Fibroblast of mammary gland (primary cell): Measurements from ENCODE around the gene UNC5A.

ENCODE experiments used
- DNase-seq: peaks from one replicate; pipeline ENCODE4 v3.0.0-alpha.2; 2010; ENCODE audit warnings: low read depth
- H3K4me3 ChIP-seq: 2 replicates; pipeline ENCODE4 v1.5.1; 2011; ENCODE audit warnings: low read depth, mild to moderate bottlenecking, low read length, moderate library complexity; ENCODE audit not compliant: control insufficient read depth
- CTCF ChIP-seq: conservative IDR thresholded peaks from 2 replicates; pipeline ENCODE4 v1.5.1; 2011; ENCODE audit warnings: low read depth, low read length, inconsistent platforms; ENCODE audit not compliant: control insufficient read depth, insufficient read depth

The UNC5A gene

DNA sequence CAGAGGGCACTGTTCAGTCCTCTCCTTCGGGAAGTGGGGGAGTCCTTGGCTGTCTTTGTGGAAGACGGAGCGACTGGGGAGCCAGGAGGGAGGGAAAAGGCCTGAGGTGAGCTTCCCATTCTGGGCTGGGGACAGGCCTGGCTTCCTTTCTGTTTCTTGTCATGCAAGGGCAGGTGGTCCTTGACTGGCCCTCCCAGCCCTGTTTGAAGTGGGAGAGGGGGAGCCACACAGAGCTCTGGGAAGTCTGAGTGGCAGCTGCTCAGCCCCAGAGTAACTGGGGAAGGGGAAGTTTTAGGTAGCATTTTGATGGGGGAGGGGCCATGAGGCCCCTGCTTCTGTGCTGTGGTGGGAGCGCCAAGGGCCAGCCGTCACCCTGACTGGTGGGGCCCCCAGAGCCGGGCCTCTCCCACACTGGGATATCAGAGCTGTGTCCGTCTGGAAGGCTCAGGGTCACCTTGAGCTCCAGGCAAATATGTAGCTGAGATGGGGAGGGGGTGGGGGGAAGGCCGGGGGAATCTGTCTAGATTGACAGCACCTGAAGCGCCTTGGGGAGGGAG, 6.5 kb downstream of the UNC5A start:
- TF ChIP-seq CTCF, result no peak
- no peak overlapping the region for H3K4me3 ChIP-seq
- DNase-seq, result no peak

GRCh38 chr5:176817369-176817840, 7.0 kb downstream of the UNC5A start:
- TF ChIP-seq CTCF, result no peak
- DNase-seq, result no peak
- no peak overlapping the region for H3K4me3 ChIP-seq

DNA sequence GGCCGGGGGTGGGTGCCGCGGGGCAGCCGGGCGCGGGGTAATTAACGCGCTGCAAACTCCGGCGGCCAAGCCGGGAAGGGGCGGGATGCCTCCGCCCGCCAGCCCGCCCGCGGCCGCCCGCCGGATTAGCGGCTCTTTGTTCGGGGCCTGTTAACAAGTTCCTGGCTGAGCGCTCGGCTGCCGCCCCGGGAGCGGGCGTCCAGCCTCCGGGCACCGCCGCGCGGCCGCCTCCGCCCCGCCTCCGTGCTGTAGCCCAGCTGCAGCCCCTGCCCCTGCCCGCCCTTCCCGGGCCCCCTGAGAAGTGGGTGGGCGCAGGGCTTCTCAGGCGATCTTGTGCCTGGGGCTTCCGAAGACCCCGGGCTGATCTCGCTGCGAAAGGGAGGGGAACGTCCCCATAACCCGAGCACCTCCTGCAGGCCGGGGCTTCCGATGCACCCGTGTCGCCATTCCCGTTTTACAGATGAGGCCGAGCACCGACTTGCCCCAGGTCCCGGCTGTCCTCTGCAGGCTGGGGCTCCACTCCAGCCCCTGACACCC, 7.5 kb downstream of the UNC5A start:
- peak; percentile 13 for DNase-seq
- no peak overlapping the region for H3K4me3 ChIP-seq
- peak; percentile 29 for TF ChIP-seq CTCF

GRCh38 chr5:176818391-176819098, 8.2 kb downstream of the UNC5A start:
- DNase-seq, result no peak
- no peak for TF ChIP-seq CTCF
- H3K4me3 ChIP-seq, result no peak overlapping the region

GRCh38 chr5:176819476-176819875, 9.1 kb downstream of the UNC5A start:
- H3K4me3 ChIP-seq, result no peak overlapping the region
- no peak for TF ChIP-seq CTCF
- DNase-seq, result no peak

DNA sequence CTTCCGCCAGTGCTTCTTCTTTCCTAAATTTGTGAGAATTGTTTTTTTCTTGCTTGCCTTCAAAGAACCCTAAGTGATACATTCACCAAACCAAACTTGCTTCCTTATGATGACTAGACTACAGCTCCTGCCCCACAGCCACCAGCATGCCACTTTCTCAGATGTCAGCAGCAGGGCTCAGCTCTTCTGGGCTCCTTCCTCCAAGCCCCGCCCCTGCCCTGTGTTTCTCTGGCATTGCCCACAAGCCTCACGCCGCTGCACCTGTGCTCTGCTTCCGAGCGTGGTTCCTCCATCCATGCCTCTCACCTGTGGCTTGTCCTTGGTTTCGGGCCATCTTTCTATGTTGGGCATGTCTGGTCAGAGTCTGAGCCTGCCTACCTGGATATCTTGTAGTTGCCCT, 10.6 kb downstream of the UNC5A start:
- no peak for DNase-seq
- no peak for TF ChIP-seq CTCF
- H3K4me3 ChIP-seq, result no peak overlapping the region
